Measurements from ENCODE around the gene ERVK3-1. TPM values are rescaled to one million over a fixed set of nuclear protein-coding genes. Genes with fewer than 3 reads are reported as not detected.
A peak's percentile ranks its signal among the peaks of the same experiment; 100 is the strongest.
"Not testable (repeated sequence)": the region's sequence is repeated elsewhere in the genome, so short reads cannot be mapped to it uniquely, and the experiment has no call there.

ERVK3-1 gene, protein sequence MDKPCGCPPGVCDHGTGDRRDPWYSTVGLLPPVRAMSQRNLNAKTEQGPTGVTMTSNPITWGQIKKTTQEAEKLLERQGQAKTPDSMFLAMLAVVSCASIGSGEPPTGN
- 48.0 and 48.1 TPM in 2 replicates for total RNA-seq (2014; rRNA removed; shearing (Covaris generic))
- polyA plus RNA-seq (2015; cell fraction: cytosol; rRNA removed) = 31.5 and 37.9 TPM in 2 replicates
- 125 and 160 TPM in 2 replicates for polyA plus RNA-seq (2015; cell fraction: nucleus; rRNA removed)

DNA sequence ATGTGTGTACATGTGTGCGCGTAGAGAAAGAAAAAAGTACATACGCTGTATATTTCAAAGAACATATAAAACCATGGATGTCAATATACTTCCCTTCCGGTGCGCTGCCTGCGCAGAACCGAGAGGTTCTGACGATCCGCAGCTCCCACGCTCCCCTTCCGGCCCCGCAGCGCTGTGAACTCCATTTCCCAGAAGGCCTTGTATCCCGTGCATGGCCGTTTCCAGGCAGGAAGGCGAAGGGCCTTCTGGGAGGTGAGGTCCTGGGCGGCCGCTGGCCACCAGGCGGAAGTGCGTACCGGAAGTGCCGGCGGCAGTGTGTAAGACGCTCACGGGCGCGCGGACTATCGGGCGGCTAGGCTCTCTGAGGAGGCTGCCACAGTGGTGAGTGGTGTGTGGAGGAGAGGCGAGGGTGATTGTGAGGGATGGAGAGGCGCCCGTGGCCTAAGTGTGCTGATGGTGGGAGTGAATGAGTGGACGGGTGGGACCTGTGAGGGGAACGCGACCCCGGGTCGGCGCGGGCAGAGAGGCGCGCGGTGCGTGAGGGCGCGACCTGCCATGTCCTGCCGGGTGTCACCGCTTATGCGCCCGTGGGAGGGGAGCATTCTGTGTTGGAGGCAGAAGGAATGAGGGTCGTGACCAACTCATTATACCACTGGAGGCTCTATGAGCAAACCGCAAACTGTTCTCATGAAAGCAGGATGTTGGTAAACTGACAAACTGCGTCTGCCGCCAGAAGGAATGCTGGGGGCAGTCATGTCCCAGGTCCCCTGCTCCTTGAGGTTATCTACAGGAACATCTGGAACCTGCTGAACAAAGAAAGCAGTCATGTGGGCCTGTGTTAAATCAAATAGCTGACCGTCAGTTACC, at the start of gene ERVK3-1:
Gene ERVK3-1, plus strand, starts transcription at position 313 of the 867 bp plus-strand sequence. CDS start 6,792 bp downstream, outside the sequence.
- peak; percentile 97 for DNase-seq (ENCODE audit: low read depth, low spot score)
- in situ Hi-C loops (cut with HindIII; ENCODE audit: low pct_unique_long_range_greater_than_20kb, low sequenced_read_pairs) = no loop called here

DNA sequence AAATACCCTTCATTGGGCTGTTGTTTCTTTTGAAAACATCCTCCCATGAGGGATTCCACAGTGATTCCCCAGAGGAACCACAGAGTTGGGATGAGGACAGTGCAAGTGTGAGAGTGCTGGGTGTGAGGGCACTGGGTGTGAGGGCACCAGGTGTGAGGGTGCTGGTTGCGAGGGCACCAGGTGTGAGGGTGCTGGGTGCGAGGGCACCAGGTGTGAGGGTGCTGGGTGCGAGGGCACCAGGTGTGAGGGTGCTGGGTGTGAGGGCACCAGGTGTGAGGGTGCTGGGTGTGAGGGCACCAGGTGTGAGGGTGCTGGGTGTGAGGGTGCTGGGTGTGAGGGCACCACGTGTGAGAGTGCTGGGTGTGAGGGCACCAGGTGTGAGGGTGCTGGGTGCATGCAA, 46.9 kb upstream of the ERVK3-1 start:
- in situ Hi-C loops (cut with HindIII; ENCODE audit: low pct_unique_long_range_greater_than_20kb, low sequenced_read_pairs); DNase-seq (ENCODE audit: low read depth, low spot score): not testable (repeated sequence)

DNA sequence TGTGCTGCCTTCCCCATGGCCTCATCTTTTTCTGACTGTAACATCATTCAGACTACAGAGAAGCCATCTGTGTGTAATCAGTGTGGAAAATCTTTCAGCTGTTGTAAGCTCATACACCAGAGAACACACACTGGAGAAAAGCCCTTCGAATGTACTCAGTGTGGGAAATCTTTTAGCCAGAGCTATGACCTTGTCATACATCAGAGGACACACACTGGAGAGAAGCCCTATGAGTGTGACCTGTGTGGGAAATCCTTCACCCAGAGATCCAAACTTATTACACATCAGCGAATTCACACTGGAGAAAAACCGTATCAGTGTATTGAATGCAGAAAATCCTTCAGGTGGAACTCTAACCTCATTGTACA, 43.6 kb upstream of the ERVK3-1 start:
- in situ Hi-C loops (cut with HindIII; ENCODE audit: low pct_unique_long_range_greater_than_20kb, low sequenced_read_pairs) = no loop called here
- no peak for DNase-seq (ENCODE audit: low read depth, low spot score)

DNA sequence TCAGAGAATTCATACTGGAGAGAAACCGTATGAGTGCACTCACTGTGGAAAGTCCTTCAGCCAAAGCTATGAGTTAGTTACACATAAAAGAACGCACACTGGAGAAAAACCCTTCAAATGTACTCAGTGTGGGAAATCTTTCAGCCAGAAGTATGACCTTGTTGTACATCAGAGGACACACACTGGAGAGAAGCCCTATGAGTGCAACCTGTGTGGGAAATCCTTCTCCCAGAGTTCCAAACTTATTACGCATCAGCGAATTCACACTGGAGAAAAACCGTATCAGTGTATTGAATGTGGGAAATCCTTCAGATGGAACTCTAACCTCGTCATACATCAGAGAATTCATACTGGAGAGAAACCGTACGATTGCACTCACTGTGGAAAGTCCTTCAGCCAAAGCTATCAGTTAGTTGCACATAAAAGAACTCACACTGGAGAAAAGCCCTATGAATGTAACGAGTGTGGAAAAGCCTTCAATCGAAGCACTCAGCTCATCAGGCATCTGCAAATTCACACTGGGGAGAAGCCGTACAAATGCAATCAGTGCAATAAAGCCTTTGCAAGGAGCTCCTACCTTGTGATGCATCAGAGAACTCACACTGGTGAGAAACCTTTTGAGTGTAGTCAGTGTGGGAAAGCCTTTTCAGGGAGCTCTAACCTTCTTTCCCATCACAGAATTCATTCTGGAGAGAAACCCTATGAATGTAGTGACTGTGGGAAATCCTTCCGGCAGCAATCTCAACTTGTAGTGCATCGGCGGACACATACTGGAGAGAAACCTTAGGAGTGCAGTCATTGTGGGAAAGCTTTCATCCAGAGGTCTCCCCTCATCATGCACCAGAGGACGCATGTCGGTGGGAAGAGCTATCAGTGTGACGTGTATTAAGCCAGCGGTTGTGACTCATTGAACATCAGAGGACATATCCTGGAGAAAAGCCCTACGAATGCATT, 42.9 kb upstream of the ERVK3-1 start:
- in situ Hi-C loops (cut with HindIII; ENCODE audit: low pct_unique_long_range_greater_than_20kb, low sequenced_read_pairs) = no loop called here
- DNase-seq (ENCODE audit: low read depth, low spot score) = no peak

- in situ Hi-C loops (cut with HindIII; ENCODE audit: low pct_unique_long_range_greater_than_20kb, low sequenced_read_pairs) = no loop called here
- no peak for DNase-seq (ENCODE audit: low read depth, low spot score)
Measured at GRCh38 chr19:58262922-58263296, 42.3 kb upstream of the ERVK3-1 start.

DNA sequence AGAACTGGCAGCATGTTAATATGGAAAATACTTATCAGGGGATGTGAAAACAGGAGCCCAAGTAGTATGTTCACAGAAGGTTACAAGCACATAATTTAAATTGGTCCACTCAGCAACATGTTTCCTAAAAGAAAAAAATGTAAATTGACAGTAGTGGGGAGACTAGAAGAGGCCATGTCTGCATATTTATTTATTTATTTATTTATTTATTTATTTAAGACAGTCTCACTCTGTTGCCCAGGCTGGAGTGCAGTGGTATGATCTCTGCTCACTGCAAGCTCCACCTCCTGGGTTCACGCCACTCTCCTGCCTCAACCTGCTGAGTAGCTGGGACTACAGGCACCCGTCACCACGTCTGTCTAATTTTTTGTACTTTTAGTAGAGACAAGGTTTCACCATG, 40.1 kb upstream of the ERVK3-1 start:
- in situ Hi-C loops (cut with HindIII; ENCODE audit: low pct_unique_long_range_greater_than_20kb, low sequenced_read_pairs) = no loop called here
- DNase-seq (ENCODE audit: low read depth, low spot score) = no peak

GRCh38 chr19:58268344-58268743, 36.8 kb upstream of the ERVK3-1 start:
- no peak for DNase-seq (ENCODE audit: low read depth, low spot score)
- in situ Hi-C loops (cut with HindIII; ENCODE audit: low pct_unique_long_range_greater_than_20kb, low sequenced_read_pairs) = no loop called here

GRCh38 chr19:58274771-58275201, 30.4 kb upstream of the ERVK3-1 start:
- in situ Hi-C loops (cut with HindIII; ENCODE audit: low pct_unique_long_range_greater_than_20kb, low sequenced_read_pairs) = no loop called here
- no peak for DNase-seq (ENCODE audit: low read depth, low spot score)

DNA sequence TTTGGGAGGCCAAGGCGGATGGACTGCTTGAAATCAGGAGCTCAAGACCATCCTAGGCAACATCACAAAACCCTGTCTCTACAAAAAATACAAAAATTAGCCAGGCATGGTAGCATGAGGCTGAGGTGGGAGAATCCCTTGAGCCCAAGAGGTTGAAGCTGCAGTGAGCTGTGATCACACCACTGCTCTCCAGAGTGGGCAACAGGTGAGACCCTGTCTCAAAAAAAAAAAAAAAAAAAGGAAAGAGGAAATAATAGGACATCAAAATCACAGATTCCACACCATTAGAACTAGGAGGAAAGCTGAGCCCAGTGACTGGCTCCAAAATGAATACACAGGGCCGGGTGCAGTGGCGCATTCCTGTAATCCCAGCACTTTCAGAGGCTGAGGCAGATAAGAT, 29.6 kb upstream of the ERVK3-1 start:
- DNase-seq (ENCODE audit: low read depth, low spot score) = no peak
- in situ Hi-C loops (cut with HindIII; ENCODE audit: low pct_unique_long_range_greater_than_20kb, low sequenced_read_pairs) = no loop called here

DNA sequence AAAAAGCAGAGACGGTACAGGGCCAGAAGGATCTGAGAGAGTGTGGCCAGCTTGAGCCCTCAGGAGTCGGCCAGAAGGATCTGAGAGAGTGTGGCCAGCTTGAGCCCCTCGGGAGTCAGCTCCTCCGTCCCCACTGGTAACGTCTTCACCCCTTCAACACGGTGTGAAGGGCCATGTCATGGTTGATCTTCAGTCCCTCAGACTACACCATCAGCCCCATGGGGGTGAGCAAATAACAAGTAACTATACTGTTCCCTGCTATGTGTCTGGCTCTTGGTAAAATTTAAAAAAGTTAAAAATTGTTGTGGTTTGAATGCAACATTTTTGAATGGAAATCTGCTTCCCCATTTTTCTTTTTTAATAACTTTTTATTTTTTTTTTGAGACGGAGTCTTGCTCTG, 28.0 kb upstream of the ERVK3-1 start:
- DNase-seq (ENCODE audit: low read depth, low spot score) = no peak
- in situ Hi-C loops (cut with HindIII; ENCODE audit: low pct_unique_long_range_greater_than_20kb, low sequenced_read_pairs) = no loop called here

- no peak for DNase-seq (ENCODE audit: low read depth, low spot score)
- in situ Hi-C loops (cut with HindIII; ENCODE audit: low pct_unique_long_range_greater_than_20kb, low sequenced_read_pairs) = no loop called here
Measured at GRCh38 chr19:58277748-58278540, 27.2 kb upstream of the ERVK3-1 start.

- peak; percentile 97 for DNase-seq (ENCODE audit: low read depth, low spot score)
- in situ Hi-C loops (cut with HindIII; ENCODE audit: low pct_unique_long_range_greater_than_20kb, low sequenced_read_pairs) = no loop called here
Measured at GRCh38 chr19:58278541-58279041, 26.6 kb upstream of the ERVK3-1 start, which contains the start of gene ZNF8. ZNF8 (plus strand) TSS chr19:58278955; CDS start chr19:58279082, 127 bp downstream.

DNA sequence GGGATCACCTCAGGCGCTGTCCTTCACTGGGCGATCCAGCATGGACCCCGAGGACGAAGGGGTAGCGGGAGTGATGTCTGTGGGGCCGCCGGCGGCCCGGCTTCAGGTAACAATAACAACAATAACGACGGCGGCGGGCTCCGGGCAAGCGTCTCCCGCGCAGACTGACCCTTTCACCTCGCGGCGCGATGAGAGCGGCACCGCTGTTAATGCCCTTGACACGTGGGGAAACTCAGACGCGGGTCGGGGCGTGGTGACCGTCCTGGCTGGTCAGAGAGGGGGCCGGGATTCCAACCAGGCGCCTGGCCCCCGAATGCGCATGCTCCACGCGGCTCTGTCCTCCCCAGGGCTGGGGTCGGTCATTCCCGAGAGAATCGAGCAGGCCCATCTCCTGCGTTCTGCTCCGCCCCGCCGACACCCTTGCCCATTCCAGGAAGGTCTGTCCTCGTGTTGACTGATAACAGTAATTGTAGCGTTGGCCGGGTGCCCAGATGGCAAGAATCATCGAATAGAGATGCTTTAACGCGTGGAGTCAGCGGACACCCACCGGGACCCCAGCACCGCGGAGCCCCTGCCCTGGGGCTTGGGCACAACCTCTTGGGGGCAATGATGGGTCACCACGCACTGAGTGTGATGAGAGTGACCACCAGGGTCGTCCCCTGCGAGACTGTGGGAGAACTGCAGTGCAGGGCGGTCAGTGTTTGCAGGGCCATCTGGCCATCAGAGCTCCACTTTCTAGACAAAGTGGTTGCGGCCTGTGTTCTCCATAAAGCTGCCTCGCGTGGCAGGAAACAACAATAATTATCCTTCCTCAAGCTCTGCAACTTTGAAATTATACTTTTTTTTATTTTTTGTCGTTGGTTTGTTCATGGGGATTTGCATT, 25.9 kb upstream of the ERVK3-1 start:
- in situ Hi-C loops (cut with HindIII; ENCODE audit: low pct_unique_long_range_greater_than_20kb, low sequenced_read_pairs) = no loop called here
- peak; percentile 27 for DNase-seq (ENCODE audit: low read depth, low spot score)

- in situ Hi-C loops (cut with HindIII; ENCODE audit: low pct_unique_long_range_greater_than_20kb, low sequenced_read_pairs) = no loop called here
- DNase-seq (ENCODE audit: low read depth, low spot score) = no peak
Measured at GRCh38 chr19:58279925-58280316, 25.3 kb upstream of the ERVK3-1 start.

- in situ Hi-C loops (cut with HindIII; ENCODE audit: low pct_unique_long_range_greater_than_20kb, low sequenced_read_pairs) = no loop called here
- no peak for DNase-seq (ENCODE audit: low read depth, low spot score)
Measured at GRCh38 chr19:58284199-58284598, 21.0 kb upstream of the ERVK3-1 start.

DNA sequence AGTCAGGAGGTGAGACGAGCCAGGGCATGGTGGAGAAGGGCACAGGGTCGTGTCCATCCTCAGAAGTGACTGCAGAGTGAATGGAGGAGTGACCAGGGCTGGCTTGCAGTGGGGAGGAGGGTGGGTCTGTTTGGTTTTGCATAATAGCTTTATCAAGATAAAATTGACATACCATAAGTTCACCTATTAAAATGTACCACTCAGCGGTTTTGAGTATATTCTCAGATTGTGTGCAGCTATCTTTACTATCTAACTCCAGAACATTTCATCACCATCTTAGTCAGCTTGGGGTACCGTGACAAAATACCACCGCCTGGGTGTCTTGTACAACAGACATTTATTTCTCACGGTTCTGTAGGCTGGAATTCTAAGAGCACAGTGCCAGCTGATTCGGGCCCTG, 13.2 kb upstream of the ERVK3-1 start:
- no peak for DNase-seq (ENCODE audit: low read depth, low spot score)
- in situ Hi-C loops (cut with HindIII; ENCODE audit: low pct_unique_long_range_greater_than_20kb, low sequenced_read_pairs) = no loop called here

All from SK-MEL-5 (cell line).